ENCODE results near the gene RPL29. TPM values are rescaled to one million over a fixed set of nuclear protein-coding genes. Genes with fewer than 3 reads are reported as not detected.

The RPL29 gene

DNA sequence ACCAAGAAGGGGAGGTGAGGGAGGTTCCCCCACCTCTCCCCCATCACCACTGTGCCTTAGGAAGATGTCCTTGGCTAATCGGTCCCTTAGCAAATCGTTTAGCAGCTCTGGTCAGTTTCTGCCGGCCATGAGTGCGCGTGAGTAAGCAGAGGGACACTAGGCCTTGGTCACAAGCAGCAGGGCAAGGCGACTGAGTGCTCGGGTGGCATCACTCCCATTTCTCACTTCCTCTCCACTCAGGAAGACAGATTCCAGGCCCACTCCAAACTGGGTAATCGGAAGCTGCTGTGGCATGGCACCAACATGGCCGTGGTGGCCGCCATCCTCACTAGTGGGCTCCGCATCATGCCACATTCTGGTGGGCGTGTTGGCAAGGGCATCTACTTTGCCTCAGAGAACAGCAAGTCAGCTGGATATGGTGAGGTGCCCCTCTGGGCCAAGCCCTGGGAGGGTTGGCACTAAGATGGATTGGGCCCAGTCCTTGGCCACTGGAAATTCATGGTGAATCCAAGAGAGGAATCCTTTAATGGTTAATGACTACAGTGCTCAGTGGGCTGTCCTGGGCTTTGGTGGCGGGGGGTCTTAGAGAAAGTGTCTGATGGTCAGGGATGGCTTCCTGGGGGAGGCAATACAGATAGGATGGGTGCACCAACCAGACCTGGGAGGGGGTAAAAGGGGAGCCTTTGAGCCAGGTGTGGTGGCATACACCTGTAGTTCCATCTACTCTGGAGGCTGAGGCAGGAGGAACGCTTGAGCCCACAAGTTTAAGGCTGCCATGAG lies 49.6 kb downstream of the RPL29 start:
- Histone ChIP-seq H3K27ac (ENCODE audit: low read depth, low read length) (no peak overlapping the region), H2AK5ac (ENCODE audit: low read length) (no peak overlapping the region), H3K4me1 (ENCODE audit: control insufficient read depth, low read depth, low read length) (peaks cover 2% of the 10 kb centered on the region), H3K9ac (ENCODE audit: low read length) (no peak overlapping the region), H2BK5ac (ENCODE audit: low read length) (no peak overlapping the region), H3K4me3 (ENCODE audit: low read length) (no peak overlapping the region), H3K36me3 (ENCODE audit: control insufficient read depth, insufficient read depth, low read length) (no peaks in the 10 kb centered on the region), H4K5ac (ENCODE audit: low read length) (no peak overlapping the region), H3K56ac (ENCODE audit: low read length) (no peak overlapping the region), H2BK120ac (ENCODE audit: low read depth, low read length) (no peak overlapping the region), H3K79me1 (ENCODE audit: low read length) (peaks cover under 1% of the 10 kb centered on the region), H3K79me2 (ENCODE audit: control insufficient read depth, insufficient read depth, low read length) (peaks cover 5% of the 10 kb centered on the region), H3K27me3 (ENCODE audit: insufficient read depth, low read length, poor library complexity) (no peaks in the 10 kb centered on the region), H4K8ac (ENCODE audit: low read depth, low read length) (no peak overlapping the region), H3K4me2 (ENCODE audit: low read length) (no peak overlapping the region), H3K18ac (ENCODE audit: low read length) (no peak overlapping the region), H3K4ac (ENCODE audit: low read depth, low read length) (no peak overlapping the region), H3K23ac (ENCODE audit: low read length) (no peak overlapping the region), H2BK15ac (replicated peaks; ENCODE audit: low read depth) (no peak overlapping the region)
- DNase-seq, result no peak
- no CpG with 5 or more reads among the region's 14 CpGs for WGBS (ENCODE audit: extremely low coverage, insufficient coverage, low lambda C conversion rate)

DNA sequence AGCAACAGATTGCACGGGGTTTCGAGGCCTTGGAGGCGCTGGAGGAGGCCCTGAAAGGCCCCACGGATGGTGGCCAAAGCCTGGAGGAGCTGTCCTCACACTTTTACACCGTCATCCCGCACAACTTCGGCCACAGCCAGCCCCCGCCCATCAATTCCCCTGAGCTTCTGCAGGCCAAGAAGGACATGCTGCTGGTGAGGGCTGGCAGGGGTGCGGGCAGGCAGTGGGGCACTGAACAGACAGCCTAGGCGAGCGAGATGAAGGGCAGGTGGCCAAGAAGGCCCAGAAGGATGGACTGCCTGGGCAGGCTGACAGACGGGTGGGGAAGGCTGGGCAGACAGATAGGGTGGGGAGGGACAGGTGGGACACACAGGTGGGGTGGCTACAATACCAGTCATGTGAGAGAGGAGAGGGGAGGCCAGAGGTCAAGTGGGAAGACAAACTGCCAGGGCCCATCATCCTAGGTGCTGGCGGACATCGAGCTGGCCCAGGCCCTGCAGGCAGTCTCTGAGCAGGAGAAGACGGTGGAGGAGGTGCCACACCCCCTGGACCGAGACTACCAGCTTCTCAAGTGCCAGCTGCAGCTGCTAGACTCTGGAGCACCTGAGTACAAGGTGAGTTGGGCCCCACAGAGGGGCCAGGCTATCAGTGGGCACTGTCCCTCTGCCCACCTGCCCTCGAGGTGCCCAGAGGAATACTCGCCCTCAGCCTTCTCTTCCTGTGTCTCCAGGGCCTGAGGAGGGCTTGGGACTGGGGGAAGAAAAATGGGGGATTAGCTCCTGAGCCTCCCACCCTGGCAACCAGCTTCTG lies 50.5 kb downstream of the RPL29 start:
- no peak overlapping the region for H3K4me3 ChIP-seq (ENCODE audit: low read length)
- no peak overlapping the region for H2BK5ac ChIP-seq (ENCODE audit: low read length)
- no peak overlapping the region for H3K23ac ChIP-seq (ENCODE audit: low read length)
- H3K79me2 ChIP-seq (ENCODE audit: control insufficient read depth, insufficient read depth, low read length), result peaks cover 13% of the 10 kb centered on the region
- no peak overlapping the region for H3K9ac ChIP-seq (ENCODE audit: low read length)
- H4K5ac ChIP-seq (ENCODE audit: low read length), result no peak overlapping the region
- no peak overlapping the region for H3K4me2 ChIP-seq (ENCODE audit: low read length)
- H2BK15ac ChIP-seq (replicated peaks; ENCODE audit: low read depth), result no peak overlapping the region
- no peak overlapping the region for H3K4ac ChIP-seq (ENCODE audit: low read depth, low read length)
- DNase-seq, result no peak
- H3K27ac ChIP-seq (ENCODE audit: low read depth, low read length), result no peak overlapping the region
- no peak overlapping the region for H4K8ac ChIP-seq (ENCODE audit: low read depth, low read length)
- H3K27me3 ChIP-seq (ENCODE audit: insufficient read depth, low read length, poor library complexity), result no peaks in the 10 kb centered on the region
- no CpG with 5 or more reads among the region's 18 CpGs for WGBS (ENCODE audit: extremely low coverage, insufficient coverage, low lambda C conversion rate)
- no peak overlapping the region for H2AK5ac ChIP-seq (ENCODE audit: low read length)
- no peaks in the 10 kb centered on the region for H3K36me3 ChIP-seq (ENCODE audit: control insufficient read depth, insufficient read depth, low read length)
- no peak overlapping the region for H2BK120ac ChIP-seq (ENCODE audit: low read depth, low read length)
- H3K4me1 ChIP-seq (ENCODE audit: control insufficient read depth, low read depth, low read length), result peaks cover 4% of the 10 kb centered on the region
- H3K18ac ChIP-seq (ENCODE audit: low read length), result no peak overlapping the region
- H3K79me1 ChIP-seq (ENCODE audit: low read length), result peaks cover 5% of the 10 kb centered on the region
- no peak overlapping the region for H3K56ac ChIP-seq (ENCODE audit: low read length)

DNA sequence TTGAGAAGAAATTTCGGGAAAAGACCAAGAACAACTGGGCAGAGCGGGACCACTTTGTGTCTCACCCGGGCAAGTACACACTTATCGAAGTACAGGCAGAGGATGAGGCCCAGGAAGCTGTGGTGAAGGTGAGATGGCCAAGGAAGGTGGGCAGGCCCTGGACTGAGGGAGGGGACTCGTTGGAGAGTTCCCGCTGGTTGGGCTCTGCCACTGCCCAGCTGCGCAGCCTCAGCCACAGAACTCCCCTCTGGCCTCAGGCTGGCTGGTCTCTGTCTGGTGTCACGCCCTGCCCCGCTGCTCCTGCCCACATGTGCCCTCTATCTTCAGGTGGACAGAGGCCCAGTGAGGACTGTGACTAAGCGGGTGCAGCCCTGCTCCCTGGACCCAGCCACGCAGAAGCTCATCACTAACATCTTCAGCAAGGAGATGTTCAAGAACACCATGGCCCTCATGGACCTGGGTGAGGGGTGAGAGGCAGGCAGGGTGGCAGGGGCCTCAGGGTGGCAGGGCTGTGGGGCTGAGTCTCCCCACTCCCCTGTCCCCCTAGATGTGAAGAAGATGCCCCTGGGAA lies 51.2 kb downstream of the RPL29 start:
- Histone ChIP-seq H3K9ac (ENCODE audit: low read length) (no peak overlapping the region), H3K79me2 (ENCODE audit: control insufficient read depth, insufficient read depth, low read length) (peaks cover 18% of the 10 kb centered on the region), H3K4me2 (ENCODE audit: low read length) (no peak overlapping the region), H3K18ac (ENCODE audit: low read length) (no peak overlapping the region), H3K56ac (ENCODE audit: low read length) (no peak overlapping the region), H3K23ac (ENCODE audit: low read length) (no peak overlapping the region), H3K79me1 (ENCODE audit: low read length) (peaks cover 7% of the 10 kb centered on the region), H2BK5ac (ENCODE audit: low read length) (no peak overlapping the region), H2AK5ac (ENCODE audit: low read length) (no peak overlapping the region), H3K27ac (ENCODE audit: low read depth, low read length) (no peak overlapping the region), H3K4ac (ENCODE audit: low read depth, low read length) (no peak overlapping the region), H4K8ac (ENCODE audit: low read depth, low read length) (no peak overlapping the region), H3K4me3 (ENCODE audit: low read length) (no peak overlapping the region), H3K27me3 (ENCODE audit: insufficient read depth, low read length, poor library complexity) (no peaks in the 10 kb centered on the region), H4K5ac (ENCODE audit: low read length) (no peak overlapping the region), H2BK15ac (replicated peaks; ENCODE audit: low read depth) (no peak overlapping the region), H3K36me3 (ENCODE audit: control insufficient read depth, insufficient read depth, low read length) (no peaks in the 10 kb centered on the region), H3K4me1 (ENCODE audit: control insufficient read depth, low read depth, low read length) (peaks cover 4% of the 10 kb centered on the region), H2BK120ac (ENCODE audit: low read depth, low read length) (no peak overlapping the region)
- DNase-seq, result no peak
- no CpG with 5 or more reads among the region's 11 CpGs for WGBS (ENCODE audit: extremely low coverage, insufficient coverage, low lambda C conversion rate)

Small RNAs within 50 kb of the gene (small RNA-seq; reads per million reads assigned to genes)
- not detected for gene AC115284.1 (ENCODE audit: insufficient read depth)
